ENCODE data around the gene MALRD1. TPM values are rescaled to one million over a fixed set of nuclear protein-coding genes. Genes with fewer than 3 reads are reported as not detected.
A peak's percentile ranks its signal among the peaks of the same experiment; 100 is the strongest.

MALRD1 gene
- total RNA-seq, 5 donors from 2014 or later (not counting 1 experiment from before 2014, with no cell fraction given), result 0.32 TPM; not detected in 4

- Histone ChIP-seq H3K4me3 (ENCODE audit: control insufficient read depth in 1 of 2, extremely low read depth in 1 of 2, low read length in 1 of 2) (no peak overlapping the region), H3K9me3 (no peaks in the 10 kb centered on the region), H3K4me1 (ENCODE audit: control insufficient read depth in 1 of 2, extremely low read depth in 1 of 2, insufficient read depth in 2 of 2, low read length in 2 of 2) (no peaks in the 10 kb centered on the region), H3K27ac (ENCODE audit: low read length) (no peak overlapping the region), H3K27me3 (replicated peaks in 1 of 2; ENCODE audit: control insufficient read depth in 2 of 2, extremely low read depth in 1 of 2, insufficient read depth in 2 of 2, low read length in 1 of 2) (no peaks in the 10 kb centered on the region), H3K36me3 (ENCODE audit: control insufficient read depth in 2 of 2, extremely low read depth in 1 of 2, insufficient read depth in 1 of 2, low read length in 1 of 2) (no peaks in the 10 kb centered on the region)
- Mint-ChIP-seq H3K4me3 (peak overlapping the region in 1 of 3 donors; percentile 46), H3K36me3 (no peaks in the 10 kb centered on the region), H3K27me3 (no peaks in the 10 kb centered on the region), H3K4me1 (peaks cover 0 to 6% (median 1%) of the 10 kb centered on the region in 3 donors), H3K9me3 (peaks cover 7 to 14% (median 7%) of the 10 kb centered on the region in 3 donors), H3K27ac (no peak overlapping the region)
- CTCF ChIA-PET, result no interaction called here
- WGBS (ENCODE audit: insufficient coverage), result no CpG with 5 or more reads among the region's 1 CpG
- DNase-seq, result no peak
- POLR2A ChIA-PET, result interaction anchor here in 1 of 2 donors (0.6 kb wide), 1 partner anchor 260 kb away, joined by 3 read pairs; no protein-coding TSS in a partner anchor
- no peak for ATAC-seq (replicated peaks in 1 of 4)
These were observed 589.7 kb downstream of the MALRD1 start for GRCh38 chr10:19638182-19638895.

GRCh38 chr10:19638896-19639233 lies 590.3 kb downstream of the MALRD1 start:
- peaks cover 0 to 6% (median 1%) of the 10 kb centered on the region in 3 donors for H3K4me1 Mint-ChIP-seq
- DNase-seq (no peak), ATAC-seq (replicated peaks in 1 of 4) (no peak)
- Histone ChIP-seq H3K9me3 (no peaks in the 10 kb centered on the region), H3K4me1 (ENCODE audit: control insufficient read depth in 1 of 2, extremely low read depth in 1 of 2, insufficient read depth in 2 of 2, low read length in 2 of 2) (no peaks in the 10 kb centered on the region), H3K4me3 (ENCODE audit: control insufficient read depth in 1 of 2, extremely low read depth in 1 of 2, low read length in 1 of 2) (no peak overlapping the region), H3K36me3 (ENCODE audit: control insufficient read depth in 2 of 2, extremely low read depth in 1 of 2, insufficient read depth in 1 of 2, low read length in 1 of 2) (no peaks in the 10 kb centered on the region), H3K27ac (ENCODE audit: low read length) (no peak overlapping the region), H3K27me3 (replicated peaks in 1 of 2; ENCODE audit: control insufficient read depth in 2 of 2, extremely low read depth in 1 of 2, insufficient read depth in 2 of 2, low read length in 1 of 2) (no peaks in the 10 kb centered on the region)
- CTCF ChIA-PET, result no interaction called here
- no peak overlapping the region for H3K27ac Mint-ChIP-seq
- H3K36me3 Mint-ChIP-seq, result no peaks in the 10 kb centered on the region
- peak overlapping the region; percentile 22 to 46 (median 24) for H3K4me3 Mint-ChIP-seq
- no peaks in the 10 kb centered on the region for H3K27me3 Mint-ChIP-seq
- peaks cover 7 to 14% (median 10%) of the 10 kb centered on the region in 3 donors for H3K9me3 Mint-ChIP-seq
- POLR2A ChIA-PET, result interaction anchor here in 1 of 2 donors (0.6 kb wide), 1 partner anchor 259 kb away, joined by 3 read pairs; no protein-coding TSS in a partner anchor
- WGBS (ENCODE audit: insufficient coverage), result 54% methylated on average over 3 of the region's 3 CpGs

- no peaks in the 10 kb centered on the region for H3K27me3 Mint-ChIP-seq
- H3K27ac ChIP-seq (ENCODE audit: low read length), result no peak overlapping the region
- H3K4me3 Mint-ChIP-seq, result no peak overlapping the region
- ChIA-PET CTCF (no interaction called here), POLR2A (no interaction called here)
- DNase-seq (no peak), ATAC-seq (replicated peaks in 1 of 4) (no peak)
- peaks cover 0 to 6% (median 1%) of the 10 kb centered on the region in 3 donors for H3K4me1 Mint-ChIP-seq
- H3K4me1 ChIP-seq (ENCODE audit: control insufficient read depth in 1 of 2, extremely low read depth in 1 of 2, insufficient read depth in 2 of 2, low read length in 2 of 2), result no peaks in the 10 kb centered on the region
- no peaks in the 10 kb centered on the region for H3K36me3 Mint-ChIP-seq
- no peaks in the 10 kb centered on the region for H3K27me3 ChIP-seq (replicated peaks in 1 of 2; ENCODE audit: control insufficient read depth in 2 of 2, extremely low read depth in 1 of 2, insufficient read depth in 2 of 2, low read length in 1 of 2)
- no peaks in the 10 kb centered on the region for H3K9me3 ChIP-seq
- no peak overlapping the region for H3K4me3 ChIP-seq (ENCODE audit: control insufficient read depth in 1 of 2, extremely low read depth in 1 of 2, low read length in 1 of 2)
- H3K27ac Mint-ChIP-seq, result no peak overlapping the region
- peaks cover 4 to 10% (median 5%) of the 10 kb centered on the region in 3 donors for H3K9me3 Mint-ChIP-seq
- no peaks in the 10 kb centered on the region for H3K36me3 ChIP-seq (ENCODE audit: control insufficient read depth in 2 of 2, extremely low read depth in 1 of 2, insufficient read depth in 1 of 2, low read length in 1 of 2)
- no CpG with 5 or more reads among the region's 3 CpGs for WGBS (ENCODE audit: insufficient coverage)
These were observed 592.1 kb downstream of the MALRD1 start for GRCh38 chr10:19640566-19641263.

- H3K4me1 Mint-ChIP-seq, result no peaks in the 10 kb centered on the region
These were observed 602.9 kb downstream of the MALRD1 start for GRCh38 chr10:19651549-19651948.

GRCh38 chr10:19652750-19653149 lies 604.1 kb downstream of the MALRD1 start:
- Histone ChIP-seq H3K36me3 (ENCODE audit: control insufficient read depth in 2 of 2, extremely low read depth in 1 of 2, insufficient read depth in 1 of 2, low read length in 1 of 2) (no peaks in the 10 kb centered on the region), H3K9me3 (no peaks in the 10 kb centered on the region), H3K27me3 (replicated peaks in 1 of 2; ENCODE audit: control insufficient read depth in 2 of 2, extremely low read depth in 1 of 2, insufficient read depth in 2 of 2, low read length in 1 of 2) (no peaks in the 10 kb centered on the region), H3K4me3 (ENCODE audit: control insufficient read depth in 1 of 2, extremely low read depth in 1 of 2, low read length in 1 of 2) (no peak overlapping the region), H3K27ac (ENCODE audit: low read length) (no peak overlapping the region), H3K4me1 (ENCODE audit: control insufficient read depth in 1 of 2, extremely low read depth in 1 of 2, insufficient read depth in 2 of 2, low read length in 2 of 2) (no peaks in the 10 kb centered on the region)
- Mint-ChIP-seq H3K4me1 (no peaks in the 10 kb centered on the region), H3K27me3 (no peaks in the 10 kb centered on the region), H3K27ac (no peak overlapping the region), H3K4me3 (no peak overlapping the region), H3K36me3 (no peaks in the 10 kb centered on the region), H3K9me3 (peaks cover 3 to 16% (median 10%) of the 10 kb centered on the region in 3 donors)
- 40% methylated on average over 1 of the region's 1 CpG for WGBS (ENCODE audit: insufficient coverage)
- DNase-seq, result no peak
- POLR2A ChIA-PET, result no interaction called here
- CTCF ChIA-PET, result no interaction called here
- no peak for ATAC-seq (replicated peaks in 1 of 4)

More at GRCh38 chr10:19651549-19651948, 602.9 kb downstream of the MALRD1 start:
- no peaks in the 10 kb centered on the region for H3K36me3 ChIP-seq (ENCODE audit: control insufficient read depth in 2 of 2, extremely low read depth in 1 of 2, insufficient read depth in 1 of 2, low read length in 1 of 2)
- H3K27me3 Mint-ChIP-seq, result no peaks in the 10 kb centered on the region
- ATAC-seq (replicated peaks in 1 of 4) (no peak), DNase-seq (no peak)
- no peaks in the 10 kb centered on the region for H3K9me3 ChIP-seq
- 56% methylated on average over 1 of the region's 1 CpG for WGBS (ENCODE audit: insufficient coverage)
- ChIA-PET POLR2A (no interaction called here), CTCF (no interaction called here)
- no peak overlapping the region for H3K27ac Mint-ChIP-seq
- no peaks in the 10 kb centered on the region for H3K36me3 Mint-ChIP-seq
- H3K4me3 Mint-ChIP-seq, result no peak overlapping the region
- H3K4me3 ChIP-seq (ENCODE audit: control insufficient read depth in 1 of 2, extremely low read depth in 1 of 2, low read length in 1 of 2), result no peak overlapping the region
- no peaks in the 10 kb centered on the region for H3K4me1 ChIP-seq (ENCODE audit: control insufficient read depth in 1 of 2, extremely low read depth in 1 of 2, insufficient read depth in 2 of 2, low read length in 2 of 2)
- H3K27ac ChIP-seq (ENCODE audit: low read length), result no peak overlapping the region
- peaks cover 5 to 16% (median 12%) of the 10 kb centered on the region in 3 donors for H3K9me3 Mint-ChIP-seq
- H3K27me3 ChIP-seq (replicated peaks in 1 of 2; ENCODE audit: control insufficient read depth in 2 of 2, extremely low read depth in 1 of 2, insufficient read depth in 2 of 2, low read length in 1 of 2), result no peaks in the 10 kb centered on the region

- ChIA-PET CTCF (no interaction called here), POLR2A (no interaction called here)
These were observed 605.3 kb downstream of the MALRD1 start for GRCh38 chr10:19653931-19654330.

More at GRCh38 chr10:19653931-19654330, 605.3 kb downstream of the MALRD1 start:
- DNase-seq (no peak), ATAC-seq (replicated peaks in 1 of 4) (no peak)
- H3K27ac ChIP-seq (ENCODE audit: low read length), result no peak overlapping the region
- Mint-ChIP-seq H3K27ac (no peak overlapping the region), H3K36me3 (no peaks in the 10 kb centered on the region), H3K4me1 (no peaks in the 10 kb centered on the region), H3K27me3 (no peaks in the 10 kb centered on the region), H3K4me3 (no peak overlapping the region), H3K9me3 (peaks cover 0 to 13% (median 10%) of the 10 kb centered on the region in 3 donors)
- H3K4me3 ChIP-seq (ENCODE audit: control insufficient read depth in 1 of 2, extremely low read depth in 1 of 2, low read length in 1 of 2), result no peak overlapping the region
- no peaks in the 10 kb centered on the region for H3K9me3 ChIP-seq
- H3K4me1 ChIP-seq (ENCODE audit: control insufficient read depth in 1 of 2, extremely low read depth in 1 of 2, insufficient read depth in 2 of 2, low read length in 2 of 2), result no peaks in the 10 kb centered on the region
- H3K27me3 ChIP-seq (replicated peaks in 1 of 2; ENCODE audit: control insufficient read depth in 2 of 2, extremely low read depth in 1 of 2, insufficient read depth in 2 of 2, low read length in 1 of 2), result no peaks in the 10 kb centered on the region
- no CpG with 5 or more reads among the region's 2 CpGs for WGBS (ENCODE audit: insufficient coverage)
- no peaks in the 10 kb centered on the region for H3K36me3 ChIP-seq (ENCODE audit: control insufficient read depth in 2 of 2, extremely low read depth in 1 of 2, insufficient read depth in 1 of 2, low read length in 1 of 2)
